GM23338 (cell line): ENCODE measurements around the gene SLC5A5. TPM values are rescaled to one million over a fixed set of nuclear protein-coding genes. Genes with fewer than 3 reads are reported as not detected.

Experiments
- ATAC-seq: fragments of 200-7000 bp; cut with Tn5 transposase; 3 replicates; pipeline ENCODE4 v1.9.1; 2020
- DNase-seq: peaks from one replicate; pipeline ENCODE4 v3.0.0-alpha.2; 2015; ENCODE audit warnings: low spot score
- H2AFZ ChIP-seq: fragments of 200-600 bp; sonication (generic); 2 replicates; pipeline ENCODE4 v1.8.0; 2016; ENCODE audit warnings: antibody characterized with exemption, mild to moderate bottlenecking, moderate library complexity
- H3F3A ChIP-seq: fragments of 200-600 bp; sonication (generic); replicated peaks from 2 replicates; pipeline ENCODE4 v1.8.0; 2017; ENCODE audit warnings: antibody characterized with exemption, mixed run types, low read depth
- H3K27ac ChIP-seq: fragments of 200-600 bp; sonication (generic); 2 replicates; pipeline ENCODE4 v1.6.1; 2016; ENCODE audit warnings: low read depth
- H3K27me3 ChIP-seq: fragments of 200-600 bp; sonication (generic); 2 replicates; pipeline ENCODE4 v1.8.0; 2016; ENCODE audit warnings: mild to moderate bottlenecking, mixed run types, moderate library complexity; ENCODE audit not compliant: insufficient read depth
- H3K36me3 ChIP-seq: fragments of 200-600 bp; sonication (generic); 2 replicates; pipeline ENCODE4 v1.8.0; 2016; ENCODE audit warnings: mild to moderate bottlenecking; ENCODE audit not compliant: insufficient read depth
- H3K4me1 ChIP-seq: fragments of 200-600 bp; sonication (generic); 2 replicates; pipeline ENCODE4 v1.8.0; 2016; ENCODE audit warnings: mild to moderate bottlenecking, moderate library complexity; ENCODE audit not compliant: insufficient read depth
- H3K4me2 ChIP-seq: fragments of 200-600 bp; sonication (generic); 2 replicates; pipeline ENCODE4 v1.7.1; 2017; ENCODE audit warnings: mixed run types
- H3K4me3 ChIP-seq: fragments of 200-600 bp; sonication (generic); 2 replicates; pipeline ENCODE4 v1.6.1; 2016; ENCODE audit warnings: mixed run types
- H3K79me2 ChIP-seq: fragments of 200-600 bp; sonication (generic); replicated peaks from 2 replicates; pipeline ENCODE4 v1.8.0; 2017; ENCODE audit warnings: mild to moderate bottlenecking; ENCODE audit not compliant: insufficient read depth
- H3K9me2 ChIP-seq: fragments of 200-600 bp; sonication (generic); 2 replicates; pipeline ENCODE4 v1.8.0; 2017; ENCODE audit not compliant: insufficient read depth
- H4K20me1 ChIP-seq: fragments of 200-600 bp; sonication (generic); replicated peaks from 2 replicates; pipeline ENCODE4 v1.8.0; 2017; ENCODE audit warnings: mild to moderate bottlenecking; ENCODE audit not compliant: insufficient read depth
- H3K27ac Mint-ChIP-seq: 2 replicates; pipeline ENCODE4 v1.8.0; 2020; ENCODE audit warnings: inconsistent platforms, mild to moderate bottlenecking, moderate library complexity, mixed read lengths
- H3K27me3 Mint-ChIP-seq: 3 replicates; pipeline ENCODE4 v1.8.0; 2022; ENCODE audit warnings: low read depth, mild to moderate bottlenecking, moderate library complexity, mixed read lengths, inconsistent platforms; ENCODE audit not compliant: insufficient read depth, poor library complexity
- H3K36me3 Mint-ChIP-seq: 3 replicates; pipeline ENCODE4 v1.8.0; 2021; ENCODE audit warnings: low read depth, mild to moderate bottlenecking, inconsistent platforms, moderate library complexity, mixed read lengths
- H3K4me1 Mint-ChIP-seq: 3 replicates; pipeline ENCODE4 v1.8.0; 2020; ENCODE audit warnings: mild to moderate bottlenecking, inconsistent platforms, mixed read lengths
- H3K4me3 Mint-ChIP-seq: 3 replicates; pipeline ENCODE4 v1.8.0; 2021; ENCODE audit warnings: moderate library complexity, mild to moderate bottlenecking, inconsistent platforms, mixed read lengths
- H3K9me3 Mint-ChIP-seq: 3 replicates; pipeline ENCODE4 v1.8.0; 2020; ENCODE audit warnings: moderate library complexity, mild to moderate bottlenecking, inconsistent platforms, mixed read lengths
- POLR2AphosphoS5 ChIP-seq: IDR thresholded peaks from 2 replicates; pipeline ENCODE4 v1.6.1; 2016; ENCODE audit warnings: antibody characterized with exemption, low read depth
- REST ChIP-seq: IDR thresholded peaks from one replicate; pipeline ENCODE4 v1.6.1; 2018; ENCODE audit warnings: antibody characterized with exemption; ENCODE audit not compliant: unreplicated experiment
- ZNF462 ChIP-seq: fragments of 250-450 bp; sonication (Bioruptor Pico); IDR thresholded peaks from 2 replicates; pipeline ENCODE4 v1.5.0; 2020; ENCODE audit warnings: mild to moderate bottlenecking, moderate library complexity
- polyA plus RNA-seq: library from polyadenylated mRNA; unstranded; fragments of >200 nt; fragmentation: Nextera tagmentation; extraction: Ambion mirVana; gene quantifications from 2 replicates; pipeline ENCODE4 v1.2.1, GENCODE V29; 2016
- total RNA-seq: library from RNA; depleted of rRNA; stranded (reverse); fragments of >200 nt; shearing (Covaris generic); gene quantifications from 2 replicates; pipeline ENCODE4 v1.2.3, GENCODE V29; 2014

SLC5A5 gene
- total and polyA plus RNA-seq, 2 experiments from 2014 or later: 1.0 to 2.1 TPM

GRCh38 chr19:17831419-17831888 lies 40.3 kb upstream of the SLC5A5 start (continued):
- TF ChIP-seq REST: no peak
- no peak for TF ChIP-seq ZNF462 (CRISPR knock-in tag)

- H3K4me3 Mint-ChIP-seq: no peak overlapping the region
- peaks cover 18% of the 10 kb centered on the region for H3K4me1 Mint-ChIP-seq
- Histone ChIP-seq H3K36me3 (no peaks in the 10 kb centered on the region), H3K27me3 (0 out of 2 replicates have a peak, but pooled peaks cover 6% of the 10 kb centered on the region), H3K4me3 (no peak overlapping the region), H4K20me1 (no peaks in the 10 kb centered on the region), H3K27ac (no peak overlapping the region), H3K4me2 (no peak overlapping the region), H3K4me1 (peaks cover 10% of the 10 kb centered on the region; the same call in 1 of the 2 replicates), H3F3A (peaks cover 9% of the 10 kb centered on the region), H3K79me2 (no peaks in the 10 kb centered on the region), H2AFZ (no peak overlapping the region), H3K9me2 (no peaks in the 10 kb centered on the region)
- no peak overlapping the region for H3K27ac Mint-ChIP-seq
- ATAC-seq: no peak
- no peaks in the 10 kb centered on the region for H3K9me3 Mint-ChIP-seq
- no peak for TF ChIP-seq POLR2AphosphoS5
- H3K36me3 Mint-ChIP-seq: no peaks in the 10 kb centered on the region; the same call in 2 of the 3 replicates
- peaks cover 16% of the 10 kb centered on the region for H3K27me3 Mint-ChIP-seq
- DNase-seq: no peak
Observed at GRCh38 chr19:17832443-17833208, 39.1 kb upstream of the SLC5A5 start.
